Measurements from ENCODE around the gene JAG2. TPM values are rescaled to one million over a fixed set of nuclear protein-coding genes. Genes with fewer than 3 reads are reported as not detected.
A peak's percentile ranks its signal among the peaks of the same experiment; 100 is the strongest.

JAG2 gene
- total and polyA plus RNA-seq, 11 donors = 19.1 to 62.4 (median 25.9) TPM

DNA sequence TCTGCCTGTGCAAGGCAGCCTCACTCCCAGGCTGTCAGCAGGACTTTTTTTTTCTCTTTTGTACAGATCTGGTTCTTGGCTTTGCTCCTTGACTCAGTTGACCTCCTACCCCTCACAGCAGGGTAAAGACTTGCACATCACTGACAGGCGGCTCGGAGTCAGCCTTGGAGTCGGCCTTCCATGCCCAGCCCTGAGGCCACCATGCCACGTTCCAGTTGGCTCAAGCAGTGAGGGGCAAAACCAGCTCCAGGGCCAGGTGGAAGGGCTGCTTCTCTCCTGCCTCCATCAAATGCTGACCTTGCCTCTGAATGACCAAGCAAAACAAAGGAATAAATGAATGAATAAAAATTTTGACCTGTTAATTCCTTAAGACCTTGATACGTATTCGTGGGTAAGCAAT, 27.6 kb downstream of the JAG2 start:
- TF ChIP-seq, protein P1, sequence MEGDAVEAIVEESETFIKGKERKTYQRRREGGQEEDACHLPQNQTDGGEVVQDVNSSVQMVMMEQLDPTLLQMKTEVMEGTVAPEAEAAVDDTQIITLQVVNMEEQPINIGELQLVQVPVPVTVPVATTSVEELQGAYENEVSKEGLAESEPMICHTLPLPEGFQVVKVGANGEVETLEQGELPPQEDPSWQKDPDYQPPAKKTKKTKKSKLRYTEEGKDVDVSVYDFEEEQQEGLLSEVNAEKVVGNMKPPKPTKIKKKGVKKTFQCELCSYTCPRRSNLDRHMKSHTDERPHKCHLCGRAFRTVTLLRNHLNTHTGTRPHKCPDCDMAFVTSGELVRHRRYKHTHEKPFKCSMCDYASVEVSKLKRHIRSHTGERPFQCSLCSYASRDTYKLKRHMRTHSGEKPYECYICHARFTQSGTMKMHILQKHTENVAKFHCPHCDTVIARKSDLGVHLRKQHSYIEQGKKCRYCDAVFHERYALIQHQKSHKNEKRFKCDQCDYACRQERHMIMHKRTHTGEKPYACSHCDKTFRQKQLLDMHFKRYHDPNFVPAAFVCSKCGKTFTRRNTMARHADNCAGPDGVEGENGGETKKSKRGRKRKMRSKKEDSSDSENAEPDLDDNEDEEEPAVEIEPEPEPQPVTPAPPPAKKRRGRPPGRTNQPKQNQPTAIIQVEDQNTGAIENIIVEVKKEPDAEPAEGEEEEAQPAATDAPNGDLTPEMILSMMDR (IDR thresholded peaks at IDR 0.05) = no peak
- no peak for TF ChIP-seq POLR2A (IDR thresholded peaks at IDR 0.05)
- DNase-seq = peak in 1 of 5 donors; percentile 13
- Histone ChIP-seq H3K36me3 (peaks cover 0 to 48% (median 5%) of the 10 kb centered on the region in 9 donors), H3K4me3 (no peak overlapping the region), H3K9me3 (peaks cover 0 to 21% (median 11%) of the 10 kb centered on the region in 12 donors), H3K27ac (no peak overlapping the region), H3K4me1 (no peaks in the 10 kb centered on the region), H3K27me3 (no peaks in the 10 kb centered on the region)
- no peak for ATAC-seq
- WGBS, 4 donors = 93 to 96% (median 95%) methylated on average over 6 of the region's 6 CpGs
- intact Hi-C loops (cut with DNase I) = no loop called here

GRCh38 chr14:105140581-105140980, 28.0 kb downstream of the JAG2 start:
- intact Hi-C loops (cut with DNase I) = no loop called here
- no peak overlapping the region for H3K27ac ChIP-seq
- peaks cover 0 to 21% (median 11%) of the 10 kb centered on the region in 12 donors for H3K9me3 ChIP-seq
- H3K4me1 ChIP-seq = no peaks in the 10 kb centered on the region
- 87 to 93% (median 90%) methylated on average over 7 of the region's 7 CpGs for WGBS, 4 donors
- peaks cover 0 to 43% (median 5%) of the 10 kb centered on the region in 9 donors for H3K36me3 ChIP-seq
- DNase-seq (no peak), ATAC-seq (no peak)
- TF ChIP-seq POLR2A (IDR thresholded peaks at IDR 0.05) = no peak
- TF ChIP-seq, protein P1 (IDR thresholded peaks at IDR 0.05) = no peak
- H3K4me3 ChIP-seq = no peak overlapping the region
- H3K27me3 ChIP-seq = no peaks in the 10 kb centered on the region

- DNase-seq (no peak), ATAC-seq (no peak)
- Histone ChIP-seq H3K27me3 (no peaks in the 10 kb centered on the region), H3K4me3 (no peak overlapping the region), H3K4me1 (no peaks in the 10 kb centered on the region), H3K27ac (no peak overlapping the region), H3K9me3 (peaks cover 0 to 21% (median 11%) of the 10 kb centered on the region in 12 donors), H3K36me3 (peaks cover 0 to 36% (median 5%) of the 10 kb centered on the region in 9 donors)
- intact Hi-C loops (cut with DNase I) = no loop called here
- TF ChIP-seq POLR2A (IDR thresholded peaks at IDR 0.05) = no peak
- TF ChIP-seq, protein P1 (IDR thresholded peaks at IDR 0.05) = no peak
- 91 to 99% (median 95%) methylated on average over 5 of the region's 5 CpGs for WGBS, 4 donors
These were observed 28.7 kb downstream of the JAG2 start for GRCh38 chr14:105139831-105140239.

GRCh38 chr14:105139212-105139825, 29.3 kb downstream of the JAG2 start:
- Histone ChIP-seq H3K9me3 (peaks cover 0 to 21% (median 11%) of the 10 kb centered on the region in 12 donors), H3K27me3 (no peaks in the 10 kb centered on the region), H3K4me3 (no peak overlapping the region), H3K27ac (no peak overlapping the region), H3K36me3 (peaks cover 0 to 31% (median 5%) of the 10 kb centered on the region in 9 donors), H3K4me1 (no peaks in the 10 kb centered on the region)
- intact Hi-C loops (cut with DNase I) = no loop called here
- ATAC-seq = no peak
- WGBS, 4 donors = 79 to 88% (median 85%) methylated on average over 5 to 10 of the region's 10 CpGs
- DNase-seq = no peak
- TF ChIP-seq, protein P1 (IDR thresholded peaks at IDR 0.05) = no peak
- TF ChIP-seq POLR2A (IDR thresholded peaks at IDR 0.05) = no peak

All from heart left ventricle (tissue), 16 donors.